OCI-LY3 (cell line): Measurements from ENCODE around the gene RHBDD1.

ENCODE experiments used
- CTCF ChIP-seq: fragments of 200-600, 300-600 bp; sonication (generic); IDR thresholded peaks from 2 replicates; pipeline ENCODE4 v1.5.1; 2014; ENCODE audit warnings: antibody characterized with exemption, low read length, low read depth
- EZH2phosphoT487 ChIP-seq: fragments of 200-600 bp; shearing (Covaris generic); IDR thresholded peaks from 2 replicates; pipeline ENCODE4 v1.6.1; 2018; ENCODE audit warnings: antibody characterized with exemption, mixed run types, low read depth

GRCh38 chr2:226847090-226847489, 11.2 kb downstream of the RHBDD1 start:
- no peak for TF ChIP-seq CTCF
- no peak for TF ChIP-seq EZH2phosphoT487
